ENCODE measurements around the gene FAM181A.

DNA sequence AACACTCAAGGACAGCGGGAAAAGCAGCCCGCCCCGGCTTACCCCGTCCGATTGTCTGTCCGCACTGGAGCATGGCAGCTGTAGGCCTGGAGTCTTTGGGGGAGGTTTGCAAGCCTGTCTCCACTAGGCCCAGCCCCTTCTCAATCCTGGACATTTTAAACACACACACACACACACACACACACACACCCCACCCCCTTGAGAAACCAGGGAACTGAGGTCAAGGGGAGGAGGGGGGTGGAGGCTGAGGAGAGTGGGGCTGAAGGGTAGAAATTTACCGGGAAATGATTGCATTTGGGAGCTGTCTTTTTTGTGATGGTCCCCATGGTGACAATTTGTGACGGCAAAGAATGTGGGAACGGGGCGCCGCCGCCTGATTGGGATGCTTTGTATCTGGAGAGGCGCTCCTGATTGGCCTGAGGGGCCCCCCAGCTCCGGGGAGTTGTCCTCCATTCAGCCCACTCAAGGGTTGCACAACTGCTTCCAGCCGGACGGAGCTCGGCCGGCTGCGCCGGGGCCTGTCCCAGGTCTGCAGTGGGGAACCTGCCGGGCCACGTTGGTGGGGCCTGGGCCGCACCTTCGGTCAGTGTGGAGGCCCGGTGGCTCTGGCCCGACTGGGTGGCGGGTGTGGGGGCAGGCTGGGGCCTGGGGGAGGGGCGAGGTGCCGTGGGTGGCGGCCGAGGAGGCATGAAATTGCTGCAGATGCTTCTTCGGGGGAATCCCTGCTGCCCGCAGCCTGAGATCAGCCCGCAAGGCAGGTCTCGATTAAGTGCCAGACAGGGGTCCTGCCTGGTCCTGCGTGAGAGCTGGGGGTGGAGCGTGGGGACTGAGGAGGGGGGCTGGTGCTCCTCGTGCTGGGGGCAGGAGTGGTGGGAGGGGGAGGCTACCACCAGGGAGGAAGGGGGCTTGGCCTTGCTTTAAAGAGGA is at the start of gene FAM181A:
- TF ChIP-seq CTCF (IDR thresholded peaks at IDR 0.05) (no peak), POLR2A (IDR thresholded peaks at IDR 0.05) (no peak)

Measured in Peyer's patch (tissue), 4 donors.